CD4-positive, alpha-beta T cell treated with Interleukin-15 for 4 hours (primary cell): Measurements from ENCODE around the gene HELLS.
"Not testable (repeated sequence)": the region's sequence is repeated elsewhere in the genome, so short reads cannot be mapped to it uniquely, and the experiment has no call there.

Source experiments
- DNase-seq: peaks from one replicate; pipeline ENCODE4 v3.0.0-alpha.2; 2020; ENCODE audit warnings: low spot score

The HELLS gene

GRCh38 chr10:94545391-94546048, at the start of gene HELLS:
HELLS (plus strand) TSS chr10:94545788; CDS start chr10:94545922, 134 bp downstream.
- DNase-seq, result peak; percentile 71

DNA sequence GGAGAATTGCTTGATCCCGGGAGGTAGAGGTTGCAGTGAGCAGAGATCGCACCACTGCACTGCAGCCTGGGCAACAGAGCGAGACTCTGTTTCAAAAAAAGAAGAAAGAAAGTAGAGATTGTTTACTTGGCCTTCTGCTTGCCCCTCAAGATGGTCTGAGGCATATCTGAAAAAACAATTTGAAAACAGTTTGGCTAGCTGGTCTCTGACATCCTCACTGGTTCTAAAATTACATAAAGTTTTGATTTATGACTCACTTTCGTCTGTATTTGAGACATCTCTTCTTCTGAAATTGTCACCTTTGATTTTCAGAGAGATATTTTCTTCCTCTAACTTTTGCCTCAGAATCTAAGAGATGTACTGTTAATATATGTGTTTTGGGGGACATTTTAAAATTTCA, 49.6 kb upstream of the HELLS start:
- no peak for DNase-seq

DNA sequence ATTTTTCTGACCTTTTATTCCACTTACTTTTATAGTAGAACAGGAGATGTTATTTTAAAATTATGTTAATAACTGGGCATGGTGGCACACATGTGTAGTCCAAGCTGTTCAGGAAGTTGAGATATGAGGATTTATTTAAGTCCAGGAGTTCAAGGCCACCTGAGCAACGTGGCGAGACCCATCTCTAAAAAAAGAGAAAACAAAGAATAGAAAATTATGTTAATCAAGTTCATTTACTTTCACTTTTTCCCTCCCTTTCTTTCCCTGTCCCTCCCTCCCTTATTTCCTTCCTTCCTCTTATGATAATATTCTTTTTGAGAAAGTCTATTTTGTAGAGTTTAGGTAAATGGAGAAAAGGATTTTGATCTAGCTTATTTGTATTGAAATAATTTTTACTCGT, 48.9 kb upstream of the HELLS start:
- no peak for DNase-seq

DNA sequence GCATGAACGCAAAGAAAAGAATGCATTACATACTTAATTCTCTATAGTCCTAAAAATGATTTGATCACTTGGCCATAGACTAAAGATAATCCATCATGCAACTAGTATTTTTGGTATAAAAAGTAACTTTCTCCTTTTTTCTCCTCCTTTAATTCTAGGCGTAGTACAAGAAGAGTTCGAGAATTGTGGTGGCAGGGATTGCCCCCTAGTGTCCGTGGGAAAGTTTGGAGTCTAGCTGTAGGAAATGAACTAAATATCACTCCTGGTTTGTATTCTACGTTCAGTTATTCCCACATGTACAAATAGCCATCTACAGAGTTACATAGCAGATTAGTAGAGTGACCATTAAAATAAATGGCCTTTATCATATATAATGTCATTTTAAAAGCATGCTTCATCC, 45.5 kb upstream of the HELLS start:
- DNase-seq, result no peak

GRCh38 chr10:94521276-94522250, 24.0 kb upstream of the HELLS start:
- DNase-seq, result no peak

DNA sequence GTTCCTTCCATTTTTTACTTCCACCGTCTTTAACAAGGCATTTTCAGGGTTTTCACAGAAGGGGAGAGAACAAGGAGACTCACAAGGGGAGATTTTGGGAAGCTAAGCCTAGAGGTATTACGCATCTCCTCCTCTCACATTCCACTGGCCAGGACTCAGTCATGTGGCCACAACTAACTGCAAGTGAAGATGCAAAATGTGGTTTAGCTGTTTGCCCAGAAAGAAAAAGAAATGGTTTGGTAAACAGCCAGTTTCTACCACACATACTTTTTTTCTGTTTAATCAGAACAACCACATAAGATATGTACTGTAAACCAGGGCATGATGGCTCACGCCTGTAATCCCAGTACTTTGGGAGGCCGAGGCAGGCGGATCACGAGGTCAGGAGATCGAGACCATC, 21.4 kb upstream of the HELLS start:
- no peak for DNase-seq

DNA sequence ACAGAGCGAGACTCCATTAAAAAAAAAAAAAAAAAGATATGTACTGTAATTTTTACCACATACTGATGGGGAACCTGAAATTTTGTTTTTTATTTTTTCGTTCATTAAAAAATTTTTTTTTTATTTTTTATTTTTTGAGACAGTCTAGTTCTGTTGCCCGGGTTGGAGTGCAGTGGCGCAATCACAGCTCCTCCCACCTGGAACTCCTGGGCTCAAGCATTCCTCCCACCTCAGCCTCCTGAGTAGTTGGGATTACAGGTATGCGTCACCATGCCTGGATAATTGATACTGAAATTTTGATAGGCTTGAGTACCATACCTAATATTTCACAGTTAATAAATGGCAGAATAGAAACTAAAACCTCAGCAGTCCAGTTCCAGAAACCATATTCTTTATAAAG, 20.9 kb upstream of the HELLS start:
- DNase-seq, result no peak

DNA sequence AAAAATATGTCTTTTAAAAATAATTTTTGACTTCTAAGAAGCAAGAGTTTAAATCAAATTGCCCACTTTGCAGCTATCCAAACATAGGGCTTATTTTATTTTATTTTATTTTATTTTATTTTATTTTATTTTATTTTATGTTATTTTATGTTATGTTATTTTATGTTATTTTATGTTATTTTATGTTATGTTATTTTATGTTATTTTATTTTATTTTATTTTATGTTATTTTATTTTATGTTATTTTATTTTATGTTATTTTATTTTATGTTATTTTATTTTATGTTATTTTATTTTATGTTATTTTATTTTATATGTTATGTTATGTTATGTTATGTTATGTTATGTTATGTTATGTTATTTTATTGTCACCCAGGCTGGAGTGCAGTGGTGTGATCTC, 14.0 kb upstream of the HELLS start:
- not testable (repeated sequence) for DNase-seq

- no peak for DNase-seq
Observed at GRCh38 chr10:94533027-94533426, 12.6 kb upstream of the HELLS start.

- not testable (repeated sequence) for DNase-seq
Observed at GRCh38 chr10:94542282-94542681, 3.3 kb upstream of the HELLS start.

- DNase-seq, result no peak
Observed at GRCh38 chr10:94546049-94546900, 687 bp downstream of the HELLS start.

- no peak for DNase-seq
Observed at GRCh38 chr10:94546901-94547185, 1.3 kb downstream of the HELLS start.

DNA sequence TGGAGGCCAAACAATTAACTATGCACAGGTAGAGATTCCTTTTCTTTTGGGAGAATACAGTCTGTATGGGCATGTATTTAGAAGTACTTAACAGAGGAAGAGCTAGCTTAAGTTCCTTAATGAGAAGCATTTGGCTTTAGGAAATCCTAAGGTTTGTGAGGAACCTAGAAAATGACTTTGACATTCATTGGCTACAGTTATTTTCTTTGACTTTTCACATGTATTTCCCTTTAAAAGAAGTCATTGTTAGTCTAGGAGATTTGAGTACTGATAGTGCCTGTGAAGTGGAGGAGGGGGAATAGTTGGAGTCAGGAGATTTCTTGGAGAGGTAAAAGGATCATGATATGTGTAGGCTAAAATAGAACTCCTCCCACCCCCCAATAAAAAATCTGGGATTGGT, 3.6 kb downstream of the HELLS start:
- DNase-seq, result no peak

- DNase-seq, result not testable (repeated sequence)
Observed at GRCh38 chr10:94567714-94568307, 22.2 kb downstream of the HELLS start.

DNA sequence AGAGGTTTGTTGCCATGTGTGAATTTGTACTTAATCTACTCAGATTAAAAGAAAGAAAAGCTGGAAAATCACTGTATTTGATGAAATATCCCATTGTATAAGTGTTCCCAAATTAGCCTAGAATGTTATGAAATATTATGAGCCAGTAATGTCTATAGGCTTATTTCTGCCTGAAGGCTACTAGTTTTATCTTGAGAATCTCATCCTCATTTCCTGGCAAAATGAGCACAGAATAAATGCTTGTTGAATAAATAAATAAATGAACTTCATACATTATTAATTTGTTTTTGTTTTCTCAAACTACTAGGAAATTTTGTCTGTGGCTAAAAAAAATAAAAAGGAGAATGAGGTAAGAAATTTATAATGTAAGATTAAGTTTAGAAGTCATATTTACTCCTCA, 25.5 kb downstream of the HELLS start:
- DNase-seq, result no peak

DNA sequence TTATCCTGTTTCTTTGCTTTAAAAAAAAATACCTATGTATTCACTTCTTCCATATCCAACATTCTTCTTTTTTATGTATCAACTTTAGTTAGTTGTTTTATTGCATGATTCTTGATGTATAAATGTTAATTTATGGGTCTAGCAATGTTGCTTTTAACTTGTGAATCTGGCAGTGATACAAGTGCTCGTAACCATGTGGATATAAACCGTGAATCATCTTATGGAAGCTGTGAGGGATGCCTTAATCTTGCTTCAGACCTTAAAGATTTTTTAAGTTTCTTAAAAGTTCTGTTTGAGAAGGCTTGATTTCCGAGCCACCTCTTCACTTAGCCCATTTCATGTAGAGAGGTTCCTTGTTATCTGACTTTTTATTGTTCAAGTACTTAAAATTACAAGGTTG, 25.9 kb downstream of the HELLS start:
- no peak for DNase-seq

DNA sequence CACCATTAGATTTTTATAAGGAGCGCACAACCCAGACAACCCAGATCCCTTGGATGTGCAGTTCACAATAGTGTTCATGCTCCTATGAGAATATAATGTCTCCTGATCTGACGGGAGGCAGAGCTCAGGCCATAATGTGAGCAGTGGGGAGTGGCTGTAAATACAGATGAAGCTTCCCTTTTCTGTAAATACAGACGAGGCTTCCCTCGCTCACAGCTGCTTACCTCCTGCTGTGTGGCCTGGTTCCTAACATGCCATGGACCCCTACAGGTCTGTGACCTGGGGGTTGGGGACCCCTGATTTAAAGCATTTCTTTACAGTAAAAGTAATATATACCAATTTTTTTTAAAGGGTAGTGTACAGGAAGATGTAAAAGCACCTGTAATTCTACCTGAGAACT, 33.2 kb downstream of the HELLS start:
- no peak for DNase-seq

GRCh38 chr10:94583124-94583523, 37.5 kb downstream of the HELLS start:
- DNase-seq, result no peak

DNA sequence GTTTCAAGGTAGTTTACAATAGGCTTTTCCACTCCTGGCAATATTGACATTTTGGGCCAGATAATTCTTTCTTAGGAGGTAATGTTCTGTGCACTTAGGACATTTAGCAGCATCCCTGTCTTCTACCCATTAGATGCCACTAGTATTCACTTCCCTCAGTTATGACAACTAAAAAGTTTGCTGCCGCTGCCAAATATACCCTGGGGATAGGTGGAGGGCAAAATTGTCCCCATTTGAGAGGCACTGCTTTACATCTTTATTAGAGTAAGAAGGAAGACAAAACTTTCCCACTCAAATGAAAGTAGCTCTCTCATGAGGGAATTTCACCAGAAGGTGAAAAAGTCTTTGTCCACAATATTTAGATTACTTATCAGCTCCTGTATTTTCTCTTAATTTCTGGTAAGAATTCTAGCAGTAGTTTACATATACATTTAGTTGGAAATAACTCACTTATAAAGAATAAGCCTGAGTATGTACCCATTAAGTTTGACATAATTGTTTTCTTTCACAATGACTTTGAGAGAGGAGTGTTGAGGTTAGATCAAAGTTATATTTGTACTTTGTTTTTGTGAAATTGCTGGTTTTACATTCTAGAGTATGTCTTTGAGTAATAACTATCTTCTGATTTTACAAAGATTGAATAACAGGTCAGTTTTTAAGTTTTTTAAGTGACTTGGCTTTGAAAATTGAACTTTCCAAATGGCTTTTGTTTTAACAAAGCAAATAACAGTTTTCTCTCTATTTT, 46.0 kb downstream of the HELLS start:
- no peak for DNase-seq

- no peak for DNase-seq
Observed at GRCh38 chr10:94602729-94603515, 57.3 kb downstream of the HELLS start.

- DNase-seq, result no peak
Observed at GRCh38 chr10:94607111-94607510, 61.5 kb downstream of the HELLS start.
